SK-N-SH (cell line): ENCODE measurements around the gene ATP5MC3. TPM values are rescaled to one million over a fixed set of nuclear protein-coding genes. Genes with fewer than 3 reads are reported as not detected.

Experiments used
- CTCF ChIA-PET: fragments of 300-600, 350-600 bp; formaldehyde crosslinking; extraction: SDS; loops from one replicate; lab custom pipeline; 2021; lab: Yijun Ruan, JAX
- POLR2A ChIA-PET: fragments of 350-600 bp; sonication (Branson Sonifier 250); formaldehyde crosslinking; extraction: SDS; loops from one replicate; lab custom pipeline; 2020; ENCODE audit warnings: antibody characterized with exemption, inconsistent platforms; lab: Yijun Ruan, JAX
- DNase-seq: peaks from one replicate; pipeline ENCODE4 v3.0.0; 2012
- H2AFZ ChIP-seq: fragments of 200-600 bp; sonication (generic); 2 replicates; pipeline ENCODE4 v1.8.1; 2016; ENCODE audit warnings: antibody characterized with exemption, mild to moderate bottlenecking, low read depth
- H3F3A ChIP-seq: fragments of 200-600 bp; sonication (generic); replicated peaks from 2 replicates; pipeline ENCODE3; 2016; ENCODE audit warnings: antibody characterized with exemption, mild to moderate bottlenecking; ENCODE audit not compliant: insufficient read depth
- H3K27ac ChIP-seq, 2 experiments: fragments of 200-500 bp in 1 of 2; fragments of 200-600 bp in 1 of 2; sonication (Bioruptor generic) in 1 of 2; sonication (generic), shearing (Covaris generic) in 1 of 2; 2 replicates each; pipeline versions ENCODE4 v1.5.1 to v1.6.1; 2014 to 2016; ENCODE audit warnings: low read depth in 2 of 2, inconsistent platforms in 1 of 2, low read length in 1 of 2, mild to moderate bottlenecking in 1 of 2, mixed read lengths in 1 of 2
- H3K27me3 ChIP-seq: fragments of 200-600 bp; sonication (generic), shearing (Covaris generic); 2 replicates; pipeline ENCODE4 v1.6.1; 2016; ENCODE audit warnings: mixed run types; ENCODE audit not compliant: insufficient read depth
- H3K36me3 ChIP-seq, 2 experiments: fragments of 200-500 bp in 1 of 2; fragments of 200-600 bp in 1 of 2; sonication (Bioruptor generic) in 1 of 2; sonication (generic) in 1 of 2; replicated peaks in 1 of 2; 2 replicates each; pipeline versions ENCODE3 to v1.5.1; 2014 to 2016; ENCODE audit warnings: low read length in 1 of 2, mild to moderate bottlenecking in 1 of 2; ENCODE audit not compliant: insufficient read depth in 2 of 2, control insufficient read depth in 1 of 2
- H3K4me1 ChIP-seq, 2 experiments: fragments of 200-500 bp in 1 of 2; fragments of 200-600 bp in 1 of 2; sonication (Bioruptor generic) in 1 of 2; sonication (generic), shearing (Covaris generic) in 1 of 2; 2 replicates each; pipeline versions ENCODE4 v1.5.1 to v1.6.1; 2014 to 2016; ENCODE audit warnings: low read depth in 1 of 2, low read length in 1 of 2, mixed run types in 1 of 2; ENCODE audit not compliant: insufficient read depth in 2 of 2, control insufficient read depth in 1 of 2
- H3K4me2 ChIP-seq: fragments of 200-600 bp; sonication (generic), shearing (Covaris generic); 2 replicates; pipeline ENCODE4 v1.6.1; 2017; ENCODE audit warnings: mixed run types
- H3K4me3 ChIP-seq, 2 experiments: fragments of 200-500 bp in 1 of 2; fragments of 200-600 bp in 1 of 2; sonication (Bioruptor generic) in 1 of 2; sonication (generic), shearing (Covaris generic) in 1 of 2; 2 replicates each; pipeline versions ENCODE4 v1.5.1 to v1.8.1; 2014 to 2016; ENCODE audit warnings: low read depth in 2 of 2, inconsistent platforms in 1 of 2, low read length in 1 of 2, mild to moderate bottlenecking in 1 of 2, mixed read lengths in 1 of 2, moderate library complexity in 1 of 2
- H3K79me2 ChIP-seq: fragments of 200-600 bp; sonication (generic); 2 replicates; pipeline ENCODE4 v1.8.1; 2017; ENCODE audit warnings: mild to moderate bottlenecking; ENCODE audit not compliant: insufficient read depth
- H3K9ac ChIP-seq: fragments of 200-600 bp; sonication (generic); 2 replicates; pipeline ENCODE4 v1.6.1; 2017; ENCODE audit warnings: mixed run types
- H3K9me2 ChIP-seq: fragments of 200-600 bp; sonication (generic); 2 replicates; pipeline ENCODE4 v1.6.1; 2017; ENCODE audit warnings: mixed run types
- H3K9me3 ChIP-seq: fragments of 200-600 bp; sonication (generic); 2 replicates; pipeline ENCODE4 v1.6.1; 2017; ENCODE audit warnings: mixed run types, mild to moderate bottlenecking, moderate library complexity
- H4K20me1 ChIP-seq: fragments of 200-600 bp; sonication (generic); 2 replicates; pipeline ENCODE4 v1.6.1; 2017; ENCODE audit warnings: mild to moderate bottlenecking, mixed run types; ENCODE audit not compliant: insufficient read depth
- EZH2phosphoT487 ChIP-seq: fragments of 200-600 bp; sonication (generic); IDR thresholded peaks from 2 replicates; pipeline ENCODE4 v1.6.1; 2017; ENCODE audit warnings: low read depth, mixed run types, mild to moderate bottlenecking, antibody characterized with exemption, moderate library complexity, borderline replicate concordance
- FOXJ3 ChIP-seq: sonication (generic); formaldehyde crosslinking; IDR thresholded peaks from 2 replicates; pipeline ENCODE4 v1.5.1; 2020; ENCODE audit warnings: mild to moderate bottlenecking, missing genetic modification reagents
- IRF3 ChIP-seq: fragments of 150-350 bp; IDR thresholded peaks from 2 replicates; pipeline ENCODE4 v1.6.1; 2016; ENCODE audit warnings: mild to moderate bottlenecking, low read depth, low read length
- MAX ChIP-seq: IDR thresholded peaks from 2 replicates; pipeline ENCODE4 v1.4.0; 2012; ENCODE audit warnings: low read depth
- PBX3 ChIP-seq: IDR thresholded peaks from 2 replicates; pipeline ENCODE4; 2012
- POLR2AphosphoS5 ChIP-seq: IDR thresholded peaks from 2 replicates; pipeline ENCODE4 v1.6.1; 2012; ENCODE audit warnings: low read depth, low read length
- RCOR1 ChIP-seq: fragments of 150-350 bp; IDR thresholded peaks from 2 replicates; pipeline ENCODE4 v1.6.1; 2017; ENCODE audit warnings: antibody characterized with exemption, low read length
- REST ChIP-seq: IDR thresholded peaks from 2 replicates; pipeline ENCODE4 v1.6.1; 2012; ENCODE audit warnings: mild to moderate bottlenecking, low read depth, low read length, moderate library complexity
- RFX5 ChIP-seq: IDR thresholded peaks from 2 replicates; pipeline ENCODE4 v1.6.1; 2012; ENCODE audit warnings: mild to moderate bottlenecking, improper control_type of control experiment, low read length
- RXRA ChIP-seq: IDR thresholded peaks from 2 replicates; pipeline ENCODE4 v1.4.0; 2012; ENCODE audit warnings: low read depth, mild to moderate bottlenecking, borderline replicate concordance
- SMC3 ChIP-seq: IDR thresholded peaks from 2 replicates; pipeline ENCODE4 v1.6.1; 2012; ENCODE audit warnings: low read depth, low read length, improper control_type of control experiment
- TAF1 ChIP-seq: IDR thresholded peaks from 2 replicates; pipeline ENCODE4 v1.6.1; 2012; ENCODE audit warnings: low read depth, mild to moderate bottlenecking, low read length, moderate library complexity, borderline replicate concordance
- TCF12 ChIP-seq: IDR thresholded peaks from 2 replicates; pipeline ENCODE4 v1.4.0; 2012
- TEAD4 ChIP-seq: IDR thresholded peaks from 2 replicates; pipeline ENCODE4 v1.4.0; 2012; ENCODE audit warnings: mild to moderate bottlenecking, borderline replicate concordance; ENCODE audit not compliant: insufficient read depth
- USF2 ChIP-seq: fragments of 150-350 bp; IDR thresholded peaks from 2 replicates; pipeline ENCODE4 v1.6.1; 2017; ENCODE audit warnings: antibody characterized with exemption, low read length, low read depth, borderline replicate concordance
- YY1 ChIP-seq: IDR thresholded peaks from 2 replicates; pipeline ENCODE4 v1.4.0; 2012; ENCODE audit warnings: low read depth, mild to moderate bottlenecking
- WGBS: methylation state at CpG from one replicate; pipeline ENCODE4 v1.1.6; 2017; ENCODE audit warnings: low lambda C conversion rate; 5-methylcytosine and 5-hydroxymethylcytosine counted together
- polyA plus RNA-seq, 3 experiments: library from polyadenylated mRNA; depleted of rRNA; stranded (reverse); fragments of >200 nt; gene quantifications; 2 replicates each; pipeline ENCODE4 v1.2.3, GENCODE V29; 2012

ATP5MC3 gene
- polyA plus RNA-seq, 1 of the 3 experiments (the other 2 are of a cell fraction): 365 TPM

GRCh38 chr2:175152242-175152641 lies 29.3 kb downstream of the ATP5MC3 start:
- Histone ChIP-seq H3K9me3 (no peaks in the 10 kb centered on the region), H4K20me1 (peaks cover 88% of the 10 kb centered on the region), H3K4me3 (no peak overlapping the region), H3K79me2 (peaks cover 100% of the 10 kb centered on the region), H3K4me1 (peaks cover 2 to 12% of the 10 kb centered on the region in 2 experiments; a peak in 3 of 4 replicates), H3F3A (peaks cover 21% of the 10 kb centered on the region), H3K27ac (0 out of 4 replicates have a peak overlapping the region, but pooled peaks of 1 of the 2 experiments have one; percentile 4), H2AFZ (no peak overlapping the region), H3K27me3 (no peaks in the 10 kb centered on the region), H3K9ac (no peak overlapping the region), H3K9me2 (no peaks in the 10 kb centered on the region), H3K36me3 (peaks cover 21 to 34% of the 10 kb centered on the region in 2 experiments), H3K4me2 (no peak overlapping the region)
- DNase-seq: no peak
- ChIA-PET POLR2A (no interaction called here), CTCF (no interaction called here)
- 94% methylated on average over 2 of the region's 2 CpGs for WGBS
- TF ChIP-seq MAX (no peak), YY1 (no peak), TCF12 (no peak)

GRCh38 chr2:175151791-175152190 lies 29.7 kb downstream of the ATP5MC3 start:
- no peak overlapping the region for H3K4me3 ChIP-seq
- POLR2A ChIA-PET: no interaction called here
- H3K27me3 ChIP-seq: no peaks in the 10 kb centered on the region
- no peak overlapping the region for H2AFZ ChIP-seq
- CTCF ChIA-PET: no interaction called here
- peaks cover 87% of the 10 kb centered on the region for H4K20me1 ChIP-seq
- peaks cover 21 to 37% of the 10 kb centered on the region in 2 experiments for H3K36me3 ChIP-seq
- no peak for TF ChIP-seq RFX5
- no peak for TF ChIP-seq IRF3
- TF ChIP-seq REST: no peak
- TF ChIP-seq PBX3: no peak
- TF ChIP-seq TEAD4: no peak
- TF ChIP-seq YY1: no peak
- no peak for TF ChIP-seq TAF1
- TF ChIP-seq POLR2AphosphoS5: no peak
- TF ChIP-seq SMC3: no peak
- TF ChIP-seq RXRA: no peak
- no peak for TF ChIP-seq FOXJ3 (CRISPR knock-in tag)
- no peak for TF ChIP-seq USF2
- no peak for TF ChIP-seq EZH2phosphoT487
- TF ChIP-seq RCOR1: no peak
- no peak for DNase-seq
- 0 out of 4 replicates have a peak overlapping the region, but pooled peaks of 1 of the 2 experiments have one; percentile 4 for H3K27ac ChIP-seq
- H3K79me2 ChIP-seq: peaks cover 100% of the 10 kb centered on the region
- H3K9me3 ChIP-seq: no peaks in the 10 kb centered on the region
- H3F3A ChIP-seq: peaks cover 21% of the 10 kb centered on the region
- no peak overlapping the region for H3K4me2 ChIP-seq
- no peak overlapping the region for H3K9ac ChIP-seq
- H3K4me1 ChIP-seq: peaks cover 2 to 12% of the 10 kb centered on the region in 2 experiments; a peak in 3 of 4 replicates
- H3K9me2 ChIP-seq: no peaks in the 10 kb centered on the region
- 100% methylated on average over 1 of the region's 1 CpG for WGBS
